HG02981 (cell line): ENCODE data around the gene PGK1.
A peak's percentile ranks its signal among the peaks of the same experiment; 100 is the strongest.
"Not testable (repeated sequence)": the region's sequence is repeated elsewhere in the genome, so short reads cannot be mapped to it uniquely, and the experiment has no call there.

Experiments
- ATAC-seq: cut with Tn5 transposase; IDR thresholded peaks from one replicate; pipeline ENCODE4 v1.9.1; 2021; ENCODE audit warnings: mild to moderate bottlenecking, moderate library complexity; ENCODE audit not compliant: unreplicated experiment

PGK1 gene

GRCh38 chrX:78103623-78104446 is at the start of gene PGK1:
Gene PGK1 (plus strand): TSS chrX:78104248. CDS start chrX:78104341, 93 bp downstream.
- peak; percentile 97 for ATAC-seq

- no peak for ATAC-seq
These were observed 40.4 kb upstream of the PGK1 start for GRCh38 chrX:78063687-78064086.

- no peak for ATAC-seq
These were observed 39.9 kb upstream of the PGK1 start for GRCh38 chrX:78064152-78064551.

GRCh38 chrX:78064698-78065601 is 39.1 kb upstream of the PGK1 start:
- peak; percentile 82 for ATAC-seq

GRCh38 chrX:78066110-78066509 is 37.9 kb upstream of the PGK1 start:
- no peak for ATAC-seq

GRCh38 chrX:78071331-78071730 is 32.7 kb upstream of the PGK1 start:
- ATAC-seq, result no peak

GRCh38 chrX:78073147-78074077 is 30.6 kb upstream of the PGK1 start:
- ATAC-seq, result not testable (repeated sequence)

GRCh38 chrX:78074088-78074487 is 30.0 kb upstream of the PGK1 start:
- no peak for ATAC-seq

- ATAC-seq, result no peak
These were observed 28.2 kb upstream of the PGK1 start for GRCh38 chrX:78075787-78076389.

- ATAC-seq, result not testable (repeated sequence)
These were observed 22.6 kb upstream of the PGK1 start for GRCh38 chrX:78081413-78081812.

- ATAC-seq, result peak; percentile 91
These were observed 11.8 kb upstream of the PGK1 start for GRCh38 chrX:78092296-78092695.

- no peak for ATAC-seq
These were observed 5.9 kb upstream of the PGK1 start for GRCh38 chrX:78098108-78098507.

GRCh38 chrX:78102091-78102490 is 2.0 kb upstream of the PGK1 start:
- no peak for ATAC-seq

- no peak for ATAC-seq
These were observed 936 bp upstream of the PGK1 start for GRCh38 chrX:78103001-78103622.

- ATAC-seq, result no peak
These were observed 564 bp downstream of the PGK1 start for GRCh38 chrX:78104447-78105176.

- no peak for ATAC-seq
These were observed 2.0 kb downstream of the PGK1 start for GRCh38 chrX:78105944-78106650.

- ATAC-seq, result no peak
These were observed 2.6 kb downstream of the PGK1 start for GRCh38 chrX:78106651-78106986.

GRCh38 chrX:78109458-78109857 is 5.4 kb downstream of the PGK1 start:
- no peak for ATAC-seq
